GM18951 (cell line): ENCODE measurements around the gene MPZL1.
"Not testable (repeated sequence)": the region's sequence is repeated elsewhere in the genome, so short reads cannot be mapped to it uniquely, and the experiment has no call there.

Experiments
- POLR2A ChIP-seq: IDR thresholded peaks from 4 replicates; pipeline ENCODE4 v1.6.1; 2011; ENCODE audit warnings: mild to moderate bottlenecking; ENCODE audit not compliant: insufficient read length, insufficient read depth; ENCODE audit errors: extremely low read depth
- in situ Hi-C: fragments of 300-500 bp; cut with MboI; formaldehyde crosslinking; loops from one replicate; pipeline ENCODE4 v1.12.0; 2022; ENCODE audit warnings: low sequenced_read_pairs, mixed read lengths, inconsistent platforms; ENCODE audit not compliant: unreplicated experiment

Gene MPZL1

GRCh38 chr1:167795810-167796740, 74.3 kb downstream of the MPZL1 start:
- in situ Hi-C loops = no loop called here
- no peak for TF ChIP-seq POLR2A

GRCh38 chr1:167797015-167797414, 75.2 kb downstream of the MPZL1 start:
- in situ Hi-C loops = no loop called here
- TF ChIP-seq POLR2A = no peak

GRCh38 chr1:167798952-167799351, 77.2 kb downstream of the MPZL1 start:
- in situ Hi-C loops = no loop called here
- no peak for TF ChIP-seq POLR2A

- no peak for TF ChIP-seq POLR2A
- in situ Hi-C loops = no loop called here
These were observed 78.0 kb downstream of the MPZL1 start for GRCh38 chr1:167799747-167800146.

- no peak for TF ChIP-seq POLR2A
- in situ Hi-C loops = no loop called here
These were observed 78.5 kb downstream of the MPZL1 start for GRCh38 chr1:167800251-167800650.

GRCh38 chr1:167802235-167802634, 80.5 kb downstream of the MPZL1 start:
- in situ Hi-C loops = no loop called here
- no peak for TF ChIP-seq POLR2A

GRCh38 chr1:167803358-167804207, 81.8 kb downstream of the MPZL1 start:
- in situ Hi-C loops = no loop called here
- TF ChIP-seq POLR2A = no peak

GRCh38 chr1:167805041-167805556, 83.3 kb downstream of the MPZL1 start:
- no peak for TF ChIP-seq POLR2A
- in situ Hi-C loops = no loop called here

GRCh38 chr1:167806235-167806634, 84.5 kb downstream of the MPZL1 start:
- in situ Hi-C loops = not testable (repeated sequence)

- in situ Hi-C loops = not testable (repeated sequence)
These were observed 84.9 kb downstream of the MPZL1 start for GRCh38 chr1:167806676-167807075.

- no peak for TF ChIP-seq POLR2A
- in situ Hi-C loops = no loop called here
These were observed 86.3 kb downstream of the MPZL1 start for GRCh38 chr1:167808104-167808503.

GRCh38 chr1:167808690-167809089, 86.9 kb downstream of the MPZL1 start:
- no peak for TF ChIP-seq POLR2A
- in situ Hi-C loops = no loop called here

- in situ Hi-C loops = no loop called here
- TF ChIP-seq POLR2A = no peak
These were observed 91.2 kb downstream of the MPZL1 start for GRCh38 chr1:167812972-167813371.
